GM12872 (cell line): ENCODE data around the gene ZNF575.

Experiments
- CTCF ChIP-seq: IDR thresholded peaks from 3 replicates; pipeline ENCODE4 v1.5.1; 2011; ENCODE audit warnings: low read depth, mild to moderate bottlenecking, low read length, moderate library complexity; ENCODE audit not compliant: insufficient read depth

The ZNF575 gene

GRCh38 chr19:43575955-43576878, 43.2 kb downstream of the ZNF575 start:
- no peak for TF ChIP-seq CTCF

GRCh38 chr19:43578787-43579186, 45.8 kb downstream of the ZNF575 start:
- no peak for TF ChIP-seq CTCF

- TF ChIP-seq CTCF, result no peak
Measured at GRCh38 chr19:43581467-43581866, 48.5 kb downstream of the ZNF575 start.

- TF ChIP-seq CTCF, result no peak
Measured at GRCh38 chr19:43582495-43582894, 49.5 kb downstream of the ZNF575 start.

- TF ChIP-seq CTCF, result no peak
Measured at GRCh38 chr19:43584484-43584883, 51.5 kb downstream of the ZNF575 start.
